PC-9 (cell line): ENCODE data around the gene IGF2BP2. TPM values are rescaled to one million over a fixed set of nuclear protein-coding genes. Genes with fewer than 3 reads are reported as not detected.

Experiments used
- BruUV-seq: library from RNA; stranded (reverse); fragments of 400-500 nt; replicated peaks from 2 replicates; lab custom pipeline; 2021; lab: Mats Ljungman, UMichigan
- CTCF ChIA-PET: fragments of 300-600 bp; sonication (Branson Sonifier 250); formaldehyde crosslinking; loops from one replicate; lab custom pipeline; 2022; ENCODE audit warnings: antibody characterized with exemption; lab: Charles Lee
- POLR2A ChIA-PET: fragments of 300-600 bp; sonication (Branson Sonifier 250); formaldehyde crosslinking; loops from one replicate; lab custom pipeline; 2022; ENCODE audit warnings: antibody characterized with exemption; ENCODE audit not compliant: unreplicated experiment; lab: Charles Lee
- DNase-seq, 2 experiments: peaks; one replicate each; pipeline versions ENCODE4 v3.0.0 to v3.0.0-alpha.2; 2015 to 2022; ENCODE audit warnings: mixed read lengths in 1 of 2
- H2AFZ ChIP-seq: fragments of 200-600 bp; sonication (generic); 2 replicates; pipeline ENCODE4 v1.8.1; 2017; ENCODE audit warnings: antibody characterized with exemption
- H3F3A ChIP-seq: fragments of 200-600 bp; sonication (generic); 2 replicates; pipeline ENCODE4 v1.8.1; 2017; ENCODE audit warnings: antibody characterized with exemption, mild to moderate bottlenecking, low read depth; ENCODE audit not compliant: insufficient read depth
- H3K27ac ChIP-seq: fragments of 200-600 bp; sonication (generic); 2 replicates; pipeline ENCODE4 v1.6.1; 2016; ENCODE audit warnings: mixed run types
- H3K27me3 ChIP-seq: fragments of 200-600 bp; sonication (generic); 2 replicates; pipeline ENCODE4 v1.6.1; 2016; ENCODE audit warnings: low read depth, mixed run types; ENCODE audit not compliant: insufficient read depth
- H3K36me3 ChIP-seq: fragments of 200-600 bp; sonication (generic); 2 replicates; pipeline ENCODE4 v1.6.1; 2016; ENCODE audit warnings: low read depth, mixed run types
- H3K4me1 ChIP-seq: fragments of 200-600 bp; sonication (generic); replicated peaks from 2 replicates; pipeline ENCODE4 v1.6.1; 2016; ENCODE audit warnings: mixed run types; ENCODE audit not compliant: insufficient read depth
- H3K4me2 ChIP-seq: fragments of 200-600 bp; sonication (generic); 2 replicates; pipeline ENCODE4 v1.6.1; 2017; ENCODE audit warnings: mixed run types
- H3K4me3 ChIP-seq: fragments of 200-600 bp; sonication (generic); 2 replicates; pipeline ENCODE4 v1.6.1; 2016; ENCODE audit warnings: mixed run types
- H3K79me2 ChIP-seq: fragments of 200-600 bp; sonication (generic); 2 replicates; pipeline ENCODE4 v1.6.1; 2017; ENCODE audit warnings: low read depth, mixed run types
- H3K9me2 ChIP-seq: fragments of 200-600 bp; sonication (generic); 2 replicates; pipeline ENCODE4 v1.8.1; 2017; ENCODE audit warnings: mild to moderate bottlenecking; ENCODE audit not compliant: insufficient read depth
- H3K9me3 ChIP-seq: fragments of 200-600 bp; sonication (generic); 2 replicates; pipeline ENCODE4 v1.8.1; 2016; ENCODE audit warnings: low read depth; ENCODE audit not compliant: insufficient read depth
- H4K20me1 ChIP-seq: fragments of 200-600 bp; sonication (generic); 2 replicates; pipeline ENCODE4 v1.8.1; 2017; ENCODE audit not compliant: insufficient read depth
- CTCF ChIP-seq: fragments of 200-600 bp; sonication (generic); conservative IDR thresholded peaks from 2 replicates; pipeline ENCODE4 v1.6.1; 2017; ENCODE audit warnings: mixed run types, antibody characterized with exemption, mild to moderate bottlenecking, moderate library complexity
- EZH2 ChIP-seq: fragments of 200-600 bp; sonication (generic); IDR thresholded peaks from 2 replicates; pipeline ENCODE4 v1.8.0; 2017; ENCODE audit warnings: antibody characterized with exemption, low read depth
- intact Hi-C: fragments of 100-400 bp; cut with micrococcal nuclease; formaldehyde crosslinking; loops from one replicate; pipeline ENCODE4 v1.10.0; 2022; ENCODE audit not compliant: unreplicated experiment
- total RNA-seq: library from RNA; stranded (reverse); gene quantifications from 2 replicates; pipeline ENCODE4 v1.2.3, GENCODE V29; 2021

Gene IGF2BP2
- total RNA-seq, 1 experiment from 2014 or later: 140 TPM

DNA sequence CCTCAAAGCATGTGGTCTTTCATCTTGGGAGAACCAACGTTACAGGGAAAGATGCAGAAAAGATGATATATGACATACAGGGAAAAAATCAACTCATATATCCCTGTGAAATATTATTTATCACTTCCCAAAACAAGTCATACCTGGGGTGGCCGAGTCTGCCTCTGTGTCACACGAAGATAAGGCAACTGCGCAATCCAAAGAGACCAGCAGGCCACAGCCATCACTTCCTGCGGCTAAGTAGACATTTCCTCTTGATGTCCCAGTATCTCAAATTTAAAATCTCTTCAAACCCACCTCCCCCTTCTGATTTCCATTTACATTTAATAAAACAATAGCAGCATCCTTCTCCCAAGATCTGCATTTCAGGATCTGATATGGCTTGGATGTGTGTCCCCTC is 71.5 kb downstream of the IGF2BP2 start:
- H4K20me1 ChIP-seq: peaks cover 81% of the 10 kb centered on the region
- peaks cover 21% of the 10 kb centered on the region for H3K4me1 ChIP-seq
- DNase-seq: no peak
- H3K4me2 ChIP-seq: no peak overlapping the region
- no TSS peak for BruUV-seq
- ChIA-PET POLR2A (no interaction called here), CTCF (no interaction called here)
- H2AFZ ChIP-seq: no peak overlapping the region
- H3K36me3 ChIP-seq: peaks cover 49% of the 10 kb centered on the region
- no peaks in the 10 kb centered on the region for H3K9me2 ChIP-seq
- intact Hi-C loops: no loop called here
- no peaks in the 10 kb centered on the region for H3K27me3 ChIP-seq
- H3K4me3 ChIP-seq: no peak overlapping the region
- TF ChIP-seq EZH2: no peak
- TF ChIP-seq CTCF: no peak
- H3K79me2 ChIP-seq: peaks cover 100% of the 10 kb centered on the region
- no peak overlapping the region for H3K27ac ChIP-seq
- peaks cover 25% of the 10 kb centered on the region; the same call in 1 of the 2 replicates for H3F3A ChIP-seq
- H3K9me3 ChIP-seq: no peaks in the 10 kb centered on the region

GRCh38 chr3:185750702-185751101 is 74.1 kb downstream of the IGF2BP2 start:
- no peak overlapping the region for H3K4me3 ChIP-seq
- no TSS peak for BruUV-seq
- no peaks in the 10 kb centered on the region for H3K9me3 ChIP-seq
- POLR2A ChIA-PET: no interaction called here
- H2AFZ ChIP-seq: no peak overlapping the region
- no peak for TF ChIP-seq EZH2
- no peak for TF ChIP-seq CTCF
- peaks cover 96% of the 10 kb centered on the region for H3K79me2 ChIP-seq
- H3F3A ChIP-seq: peaks cover 11% of the 10 kb centered on the region; the same call in 1 of the 2 replicates
- DNase-seq: no peak
- H3K27me3 ChIP-seq: no peaks in the 10 kb centered on the region
- peaks cover 24% of the 10 kb centered on the region for H3K36me3 ChIP-seq
- CTCF ChIA-PET: no interaction called here
- no peak overlapping the region for H3K4me2 ChIP-seq
- no peaks in the 10 kb centered on the region for H3K9me2 ChIP-seq
- H3K27ac ChIP-seq: no peak overlapping the region
- H3K4me1 ChIP-seq: peaks cover 8% of the 10 kb centered on the region; the same call in 1 of the 2 replicates
- intact Hi-C loops: no loop called here
- H4K20me1 ChIP-seq: peaks cover 70% of the 10 kb centered on the region

- CTCF ChIA-PET: no interaction called here
- Histone ChIP-seq H3K27me3 (no peaks in the 10 kb centered on the region), H3K4me1 (peaks cover 8% of the 10 kb centered on the region; the same call in 1 of the 2 replicates), H3F3A (peaks cover 12% of the 10 kb centered on the region; the same call in 1 of the 2 replicates), H3K79me2 (peaks cover 96% of the 10 kb centered on the region), H3K4me3 (no peak overlapping the region), H4K20me1 (peaks cover 70% of the 10 kb centered on the region), H3K9me3 (no peaks in the 10 kb centered on the region), H3K4me2 (no peak overlapping the region), H3K36me3 (peaks cover 17% of the 10 kb centered on the region; the same call in 1 of the 2 replicates), H2AFZ (no peak overlapping the region), H3K27ac (no peak overlapping the region), H3K9me2 (no peaks in the 10 kb centered on the region)
- intact Hi-C loops: no loop called here
- TF ChIP-seq CTCF: no peak
- TF ChIP-seq EZH2: no peak
- no TSS peak for BruUV-seq
- POLR2A ChIA-PET: no interaction called here
- DNase-seq: no peak
Observed at GRCh38 chr3:185750015-185750414, 74.8 kb downstream of the IGF2BP2 start.
